PC-9 (cell line): ENCODE results near the gene EEF1AKMT3. TPM values are rescaled to one million over a fixed set of nuclear protein-coding genes. Genes with fewer than 3 reads are reported as not detected.

Experiments used
- BruUV-seq: library from RNA; stranded (reverse); fragments of 400-500 nt; replicated peaks from 2 replicates; lab custom pipeline; 2021; lab: Mats Ljungman, UMichigan
- CTCF ChIA-PET: fragments of 300-600 bp; sonication (Branson Sonifier 250); formaldehyde crosslinking; loops from one replicate; lab custom pipeline; 2022; ENCODE audit warnings: antibody characterized with exemption; lab: Charles Lee
- POLR2A ChIA-PET: fragments of 300-600 bp; sonication (Branson Sonifier 250); formaldehyde crosslinking; loops from one replicate; lab custom pipeline; 2022; ENCODE audit warnings: antibody characterized with exemption; ENCODE audit not compliant: unreplicated experiment; lab: Charles Lee
- DNase-seq, 2 experiments: peaks; one replicate each; pipeline versions ENCODE4 v3.0.0 to v3.0.0-alpha.2; 2015 to 2022; ENCODE audit warnings: mixed read lengths in 1 of 2
- H2AFZ ChIP-seq: fragments of 200-600 bp; sonication (generic); 2 replicates; pipeline ENCODE4 v1.8.1; 2017; ENCODE audit warnings: antibody characterized with exemption
- H3F3A ChIP-seq: fragments of 200-600 bp; sonication (generic); 2 replicates; pipeline ENCODE4 v1.8.1; 2017; ENCODE audit warnings: antibody characterized with exemption, mild to moderate bottlenecking, low read depth; ENCODE audit not compliant: insufficient read depth
- H3K27ac ChIP-seq: fragments of 200-600 bp; sonication (generic); 2 replicates; pipeline ENCODE4 v1.6.1; 2016; ENCODE audit warnings: mixed run types
- H3K27me3 ChIP-seq: fragments of 200-600 bp; sonication (generic); 2 replicates; pipeline ENCODE4 v1.6.1; 2016; ENCODE audit warnings: low read depth, mixed run types; ENCODE audit not compliant: insufficient read depth
- H3K36me3 ChIP-seq: fragments of 200-600 bp; sonication (generic); 2 replicates; pipeline ENCODE4 v1.6.1; 2016; ENCODE audit warnings: low read depth, mixed run types
- H3K4me1 ChIP-seq: fragments of 200-600 bp; sonication (generic); replicated peaks from 2 replicates; pipeline ENCODE4 v1.6.1; 2016; ENCODE audit warnings: mixed run types; ENCODE audit not compliant: insufficient read depth
- H3K4me2 ChIP-seq: fragments of 200-600 bp; sonication (generic); 2 replicates; pipeline ENCODE4 v1.6.1; 2017; ENCODE audit warnings: mixed run types
- H3K4me3 ChIP-seq: fragments of 200-600 bp; sonication (generic); 2 replicates; pipeline ENCODE4 v1.6.1; 2016; ENCODE audit warnings: mixed run types
- H3K79me2 ChIP-seq: fragments of 200-600 bp; sonication (generic); 2 replicates; pipeline ENCODE4 v1.6.1; 2017; ENCODE audit warnings: low read depth, mixed run types
- H3K9me2 ChIP-seq: fragments of 200-600 bp; sonication (generic); 2 replicates; pipeline ENCODE4 v1.8.1; 2017; ENCODE audit warnings: mild to moderate bottlenecking; ENCODE audit not compliant: insufficient read depth
- H3K9me3 ChIP-seq: fragments of 200-600 bp; sonication (generic); 2 replicates; pipeline ENCODE4 v1.8.1; 2016; ENCODE audit warnings: low read depth; ENCODE audit not compliant: insufficient read depth
- H4K20me1 ChIP-seq: fragments of 200-600 bp; sonication (generic); 2 replicates; pipeline ENCODE4 v1.8.1; 2017; ENCODE audit not compliant: insufficient read depth
- CTCF ChIP-seq: fragments of 200-600 bp; sonication (generic); conservative IDR thresholded peaks from 2 replicates; pipeline ENCODE4 v1.6.1; 2017; ENCODE audit warnings: mixed run types, antibody characterized with exemption, mild to moderate bottlenecking, moderate library complexity
- EZH2 ChIP-seq: fragments of 200-600 bp; sonication (generic); IDR thresholded peaks from 2 replicates; pipeline ENCODE4 v1.8.0; 2017; ENCODE audit warnings: antibody characterized with exemption, low read depth
- intact Hi-C: fragments of 100-400 bp; cut with micrococcal nuclease; formaldehyde crosslinking; loops from one replicate; pipeline ENCODE4 v1.10.0; 2022; ENCODE audit not compliant: unreplicated experiment
- total RNA-seq: library from RNA; stranded (reverse); gene quantifications from 2 replicates; pipeline ENCODE4 v1.2.3, GENCODE V29; 2021

The EEF1AKMT3 gene
- total RNA-seq, 1 experiment from 2014 or later = 13.1 TPM

GRCh38 chr12:57807285-57807684 is 34.9 kb downstream of the EEF1AKMT3 start:
- Histone ChIP-seq H3F3A (no peaks in the 10 kb centered on the region), H4K20me1 (no peaks in the 10 kb centered on the region), H3K79me2 (no peaks in the 10 kb centered on the region), H3K4me1 (peaks cover 10% of the 10 kb centered on the region; the same call in 1 of the 2 replicates), H3K27me3 (no peaks in the 10 kb centered on the region), H3K9me2 (no peaks in the 10 kb centered on the region), H3K27ac (no peak overlapping the region), H3K9me3 (no peaks in the 10 kb centered on the region), H3K4me3 (no peak overlapping the region), H3K36me3 (no peaks in the 10 kb centered on the region), H3K4me2 (no peak overlapping the region), H2AFZ (no peak overlapping the region)
- no peak for DNase-seq
- TF ChIP-seq EZH2 (no peak), CTCF (no peak)
- POLR2A ChIA-PET = no interaction called here
- intact Hi-C loops = no loop called here
- CTCF ChIA-PET = no interaction called here
- BruUV-seq = no TSS peak

GRCh38 chr12:57808351-57808750 is 35.9 kb downstream of the EEF1AKMT3 start:
- no peaks in the 10 kb centered on the region for H3K27me3 ChIP-seq
- peaks cover 10% of the 10 kb centered on the region; the same call in 1 of the 2 replicates for H3K4me1 ChIP-seq
- POLR2A ChIA-PET = no interaction called here

GRCh38 chr12:57809425-57809824 is 37.0 kb downstream of the EEF1AKMT3 start:
- no peak overlapping the region for H3K4me3 ChIP-seq
- peaks cover 10% of the 10 kb centered on the region; the same call in 1 of the 2 replicates for H3K4me1 ChIP-seq
- ChIA-PET CTCF (no interaction called here), POLR2A (interaction anchor here (0.7 kb wide), 1 partner anchor 77 kb away, joined by 3 read pairs; no protein-coding TSS in a partner anchor)
- H3K27ac ChIP-seq = no peak overlapping the region
- TF ChIP-seq EZH2 (no peak), CTCF (no peak)
- no peak overlapping the region for H2AFZ ChIP-seq
- no peaks in the 10 kb centered on the region for H3K9me3 ChIP-seq
- H3K27me3 ChIP-seq = no peaks in the 10 kb centered on the region
- no peaks in the 10 kb centered on the region for H3K9me2 ChIP-seq
- no TSS peak for BruUV-seq
- DNase-seq = no peak
- no peaks in the 10 kb centered on the region for H4K20me1 ChIP-seq
- no peaks in the 10 kb centered on the region for H3F3A ChIP-seq
- H3K79me2 ChIP-seq = no peaks in the 10 kb centered on the region
- intact Hi-C loops = no loop called here
- no peak overlapping the region for H3K4me2 ChIP-seq
- H3K36me3 ChIP-seq = no peaks in the 10 kb centered on the region

More at GRCh38 chr12:57808351-57808750, 35.9 kb downstream of the EEF1AKMT3 start:
- H3K9me2 ChIP-seq = no peaks in the 10 kb centered on the region
- H3K27ac ChIP-seq = no peak overlapping the region
- no peaks in the 10 kb centered on the region for H3K9me3 ChIP-seq
- no TSS peak for BruUV-seq
- no peak overlapping the region for H3K4me3 ChIP-seq
- no peak for DNase-seq
- no peaks in the 10 kb centered on the region for H4K20me1 ChIP-seq
- no peak overlapping the region for H3K4me2 ChIP-seq
- H3K79me2 ChIP-seq = no peaks in the 10 kb centered on the region
- intact Hi-C loops = no loop called here
- H3F3A ChIP-seq = no peaks in the 10 kb centered on the region
- no peaks in the 10 kb centered on the region for H3K36me3 ChIP-seq
- CTCF ChIA-PET = no interaction called here
- TF ChIP-seq EZH2 = no peak
- no peak for TF ChIP-seq CTCF
- no peak overlapping the region for H2AFZ ChIP-seq
